Stimulated activated CD8-positive, alpha-beta memory T cell treated with anti-CD3 and anti-CD28 coated beads, Interleukin-12 subunit alpha, Interleukin-12 subunit beta, amount 100 ng/mL, for 1 hour (primary cell): ENCODE results near the gene C2orf15.
"Not testable (repeated sequence)": the region's sequence is repeated elsewhere in the genome, so short reads cannot be mapped to it uniquely, and the experiment has no call there.

Source experiments
- DNase-seq: peaks from one replicate; pipeline ENCODE4 v3.0.0-alpha.2; 2020; ENCODE audit warnings: low read depth

The C2orf15 gene

GRCh38 chr2:99166218-99166617, 24.7 kb downstream of the C2orf15 start:
- DNase-seq = no peak

- no peak for DNase-seq
Measured at GRCh38 chr2:99169534-99169933, 28.0 kb downstream of the C2orf15 start.

- DNase-seq = no peak
Measured at GRCh38 chr2:99171377-99172140, 30.1 kb downstream of the C2orf15 start.

- DNase-seq = peak; percentile 82
Measured at GRCh38 chr2:99180755-99181623, 39.5 kb downstream of the C2orf15 start, which contains the start of the genes MITD1 and MRPL30. Gene MITD1, minus strand, starts transcription at chr2:99181058. Its CDS starts 77 bp downstream, at chr2:99180981. Gene MRPL30, plus strand, starts transcription at chr2:99181184. Its CDS starts 5,020 bp downstream, at chr2:99186204.

GRCh38 chr2:99181624-99182000, 40.1 kb downstream of the C2orf15 start:
- no peak for DNase-seq

- no peak for DNase-seq
Measured at GRCh38 chr2:99183025-99183424, 41.5 kb downstream of the C2orf15 start.

- no peak for DNase-seq
Measured at GRCh38 chr2:99184811-99185210, 43.3 kb downstream of the C2orf15 start.

GRCh38 chr2:99187011-99187410, 45.5 kb downstream of the C2orf15 start:
- DNase-seq = no peak

GRCh38 chr2:99188357-99188756, 46.9 kb downstream of the C2orf15 start:
- DNase-seq = no peak

- DNase-seq = no peak
Measured at GRCh38 chr2:99190548-99190947, 49.0 kb downstream of the C2orf15 start.

GRCh38 chr2:99192364-99192763, 50.9 kb downstream of the C2orf15 start:
- not testable (repeated sequence) for DNase-seq

- no peak for DNase-seq
Measured at GRCh38 chr2:99198103-99198841, 56.8 kb downstream of the C2orf15 start.

- DNase-seq = no peak
Measured at GRCh38 chr2:99200076-99200800, 58.7 kb downstream of the C2orf15 start.
